SK-N-SH treated with all-trans-retinoic acid at 6 μM for 48 hours (cell line): ENCODE results near the gene MFNG.
A peak's percentile ranks its signal among the peaks of the same experiment; 100 is the strongest.

Experiments
- ATAC-seq: fragments of 200-7000 bp; cut with Tn5 transposase; 3 replicates; pipeline ENCODE4 v1.9.1; 2020; ENCODE audit warnings: mild to moderate bottlenecking, moderate library complexity
- ARNTL ChIP-seq: fragments of 450-650 bp; formaldehyde crosslinking; IDR thresholded peaks from 2 replicates; pipeline ENCODE4 v1.5.0; 2020; ENCODE audit warnings: low read depth, mild to moderate bottlenecking, moderate library complexity, borderline replicate concordance
- BACH2 ChIP-seq: fragments of 250-450 bp; sonication (Bioruptor Pico); IDR thresholded peaks from 2 replicates; pipeline ENCODE4 v1.9.0; 2021; ENCODE audit warnings: mild to moderate bottlenecking, borderline replicate concordance
- CREB5 ChIP-seq: fragments of 250-450 bp; sonication (Bioruptor Pico); IDR thresholded peaks from 2 replicates; pipeline ENCODE4 v1.5.1; 2020; ENCODE audit warnings: low read depth, mild to moderate bottlenecking, moderate library complexity
- CSDC2 ChIP-seq: fragments of 250-450 bp; sonication (Bioruptor Pico); IDR thresholded peaks from 2 replicates; pipeline ENCODE4 v1.5.0; 2020; ENCODE audit warnings: mild to moderate bottlenecking, moderate library complexity
- CSRNP3 ChIP-seq: fragments of 250-450 bp; sonication (Bioruptor Pico); IDR thresholded peaks from 2 replicates; pipeline ENCODE4 v1.5.1; 2021; ENCODE audit warnings: mild to moderate bottlenecking, moderate library complexity
- ESRRG ChIP-seq: fragments of 250-450 bp; sonication (Bioruptor Pico); IDR thresholded peaks from 2 replicates; pipeline ENCODE4 v1.6.1; 2021; ENCODE audit warnings: mild to moderate bottlenecking
- ISL1 ChIP-seq: fragments of 250-450 bp; sonication (Bioruptor Pico); IDR thresholded peaks from 2 replicates; pipeline ENCODE4 v2.1.2; 2022; ENCODE audit warnings: mild to moderate bottlenecking, moderate library complexity
- OSR1 ChIP-seq: fragments of 250-450 bp; sonication (Bioruptor Pico); IDR thresholded peaks from 2 replicates; pipeline ENCODE4 v1.8.0; 2022; ENCODE audit warnings: moderate library complexity, mild to moderate bottlenecking, inconsistent platforms
- RARB ChIP-seq: fragments of 250-450 bp; sonication (Bioruptor Pico); IDR thresholded peaks from 2 replicates; pipeline ENCODE4 v1.8.0; 2021; ENCODE audit warnings: mild to moderate bottlenecking, moderate library complexity
- SNAI2 ChIP-seq: fragments of 250-450 bp; sonication (Bioruptor Pico); IDR thresholded peaks from 2 replicates; pipeline ENCODE4 v1.5.0; 2020; ENCODE audit warnings: mild to moderate bottlenecking, moderate library complexity
- TCF4 ChIP-seq: fragments of 250-450 bp; sonication (Bioruptor Pico); IDR thresholded peaks from 2 replicates; pipeline ENCODE4 v1.8.0; 2021; ENCODE audit warnings: mild to moderate bottlenecking, moderate library complexity, borderline replicate concordance
- TOX ChIP-seq: fragments of 250-450 bp; sonication (Bioruptor Pico); IDR thresholded peaks from 2 replicates; pipeline ENCODE4 v1.8.0; 2021; ENCODE audit warnings: mild to moderate bottlenecking, moderate library complexity, borderline replicate concordance
- ZC3H10 ChIP-seq: fragments of 250-450 bp; sonication (Bioruptor Pico); IDR thresholded peaks from 2 replicates; pipeline ENCODE4 v1.5.1; 2021; ENCODE audit warnings: mild to moderate bottlenecking, moderate library complexity
- ZFP3 ChIP-seq: fragments of 250-450 bp; sonication (Bioruptor Pico); IDR thresholded peaks from 2 replicates; pipeline ENCODE4 v1.5.0; 2020; ENCODE audit warnings: mild to moderate bottlenecking, moderate library complexity
- ZFP30 ChIP-seq: fragments of 450-650 bp; formaldehyde crosslinking; IDR thresholded peaks from 2 replicates; pipeline ENCODE4 v1.5.0; 2022; ENCODE audit warnings: mild to moderate bottlenecking, moderate library complexity
- ZNF565 ChIP-seq: fragments of 450-650 bp; formaldehyde crosslinking; conservative IDR thresholded peaks from 2 replicates; pipeline ENCODE4 v1.5.0; 2020; ENCODE audit warnings: low read depth, mild to moderate bottlenecking, moderate library complexity
- ZNF70 ChIP-seq: fragments of 450-650 bp; formaldehyde crosslinking; IDR thresholded peaks from 2 replicates; pipeline ENCODE4 v1.5.0; 2020; ENCODE audit warnings: mild to moderate bottlenecking, moderate library complexity
- ZNF8 ChIP-seq: fragments of 450-650 bp; formaldehyde crosslinking; IDR thresholded peaks from 2 replicates; pipeline ENCODE4 v1.5.0; 2020; ENCODE audit warnings: mild to moderate bottlenecking, moderate library complexity
- TF ChIP-seq, protein P1 (sequence below): fragments of 250-450 bp; sonication (Bioruptor Pico); IDR thresholded peaks from 2 replicates; pipeline ENCODE4 v1.8.0; 2020; ENCODE audit warnings: mild to moderate bottlenecking, moderate library complexity, borderline replicate concordance
- TF ChIP-seq, protein P2 (sequence below): fragments of 250-450 bp; sonication (Bioruptor Pico); IDR thresholded peaks from 2 replicates; pipeline ENCODE4 v1.5.0; 2020; ENCODE audit warnings: mild to moderate bottlenecking, moderate library complexity
- TF ChIP-seq, protein P3 (sequence below): fragments of 250-450 bp; sonication (Bioruptor Pico); IDR thresholded peaks from 2 replicates; pipeline ENCODE4 v1.8.0; 2021; ENCODE audit warnings: low read depth, mild to moderate bottlenecking, moderate library complexity, borderline replicate concordance

The MFNG gene

DNA sequence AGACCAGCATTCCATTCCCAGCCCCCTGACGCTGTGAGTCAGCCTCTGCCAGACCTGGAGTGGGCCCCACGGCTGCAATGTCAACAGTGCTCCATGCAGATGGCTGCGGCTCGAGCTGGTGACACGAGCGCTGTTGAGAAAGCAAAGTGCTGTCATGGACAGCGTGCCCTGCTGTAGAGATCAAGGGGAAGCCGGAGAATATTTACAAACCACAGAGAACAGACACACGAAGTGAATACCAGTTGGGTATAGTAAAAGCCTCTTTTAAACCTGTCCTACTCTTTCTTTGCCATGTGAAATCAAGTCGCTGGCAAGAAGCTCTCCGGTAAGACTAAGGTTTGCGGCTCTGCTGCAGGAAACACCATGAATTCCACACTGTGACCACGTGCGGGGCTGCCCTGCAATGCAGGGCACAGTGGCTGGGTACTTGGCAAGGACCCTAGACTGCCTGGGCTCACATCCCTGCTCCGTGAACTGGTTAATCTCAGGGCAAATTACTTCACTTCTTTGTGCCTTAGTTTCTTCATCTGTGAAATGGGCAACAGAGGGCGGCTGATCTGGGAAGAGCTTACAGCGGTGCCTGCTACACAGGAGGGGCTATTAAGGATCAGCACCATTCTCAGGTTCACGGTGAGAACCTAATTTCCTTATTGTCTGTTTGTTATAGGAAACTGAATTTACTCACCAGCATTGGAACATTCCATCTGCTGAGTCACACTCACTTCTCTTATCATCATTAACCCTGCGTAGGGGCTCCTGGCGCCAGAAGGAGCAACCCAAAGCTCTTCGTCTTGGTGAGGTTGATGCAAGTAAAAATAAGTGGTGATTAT is 31.1 kb downstream of the MFNG start:
- peak; percentile 79 for ATAC-seq

DNA sequence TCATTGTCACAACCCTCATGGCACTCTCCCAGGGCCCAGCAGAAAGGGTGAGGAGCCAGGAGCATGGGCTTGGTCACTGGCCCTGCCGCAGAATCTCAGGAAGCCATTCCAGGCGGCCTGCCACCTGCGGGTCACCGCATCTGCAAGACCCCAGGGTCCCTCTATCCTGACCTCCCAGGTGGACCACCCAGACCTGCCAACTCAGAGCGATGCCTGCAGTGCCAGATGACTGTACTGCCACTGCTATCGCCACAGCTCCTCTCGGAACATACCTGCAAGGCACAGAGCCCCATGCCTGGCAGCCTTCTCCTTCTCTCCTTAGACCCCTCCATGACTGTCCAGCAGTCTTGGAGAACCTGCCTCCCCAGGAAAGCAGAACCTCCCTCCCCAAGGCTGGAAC is 32.5 kb downstream of the MFNG start:
- no peak for TF ChIP-seq CREB5 (CRISPR knock-in tag)
- TF ChIP-seq CSDC2 (CRISPR knock-in tag): no peak
- TF ChIP-seq ESRRG (CRISPR knock-in tag): no peak
- TF ChIP-seq TCF4 (CRISPR knock-in tag): no peak
- no peak for TF ChIP-seq OSR1
- no peak for TF ChIP-seq TOX (CRISPR knock-in tag)
- TF ChIP-seq SNAI2 (CRISPR knock-in tag): no peak
- TF ChIP-seq ARNTL (CRISPR knock-in tag): no peak
- no peak for TF ChIP-seq CSRNP3 (CRISPR knock-in tag)
- TF ChIP-seq ZNF565 (CRISPR knock-in tag): no peak
- TF ChIP-seq, protein P1, sequence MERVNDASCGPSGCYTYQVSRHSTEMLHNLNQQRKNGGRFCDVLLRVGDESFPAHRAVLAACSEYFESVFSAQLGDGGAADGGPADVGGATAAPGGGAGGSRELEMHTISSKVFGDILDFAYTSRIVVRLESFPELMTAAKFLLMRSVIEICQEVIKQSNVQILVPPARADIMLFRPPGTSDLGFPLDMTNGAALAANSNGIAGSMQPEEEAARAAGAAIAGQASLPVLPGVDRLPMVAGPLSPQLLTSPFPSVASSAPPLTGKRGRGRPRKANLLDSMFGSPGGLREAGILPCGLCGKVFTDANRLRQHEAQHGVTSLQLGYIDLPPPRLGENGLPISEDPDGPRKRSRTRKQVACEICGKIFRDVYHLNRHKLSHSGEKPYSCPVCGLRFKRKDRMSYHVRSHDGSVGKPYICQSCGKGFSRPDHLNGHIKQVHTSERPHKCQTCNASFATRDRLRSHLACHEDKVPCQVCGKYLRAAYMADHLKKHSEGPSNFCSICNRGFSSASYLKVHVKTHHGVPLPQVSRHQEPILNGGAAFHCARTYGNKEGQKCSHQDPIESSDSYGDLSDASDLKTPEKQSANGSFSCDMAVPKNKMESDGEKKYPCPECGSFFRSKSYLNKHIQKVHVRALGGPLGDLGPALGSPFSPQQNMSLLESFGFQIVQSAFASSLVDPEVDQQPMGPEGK (CRISPR knock-in tag): no peak
- no peak for TF ChIP-seq ZFP30 (CRISPR knock-in tag)
- TF ChIP-seq, protein P2, sequence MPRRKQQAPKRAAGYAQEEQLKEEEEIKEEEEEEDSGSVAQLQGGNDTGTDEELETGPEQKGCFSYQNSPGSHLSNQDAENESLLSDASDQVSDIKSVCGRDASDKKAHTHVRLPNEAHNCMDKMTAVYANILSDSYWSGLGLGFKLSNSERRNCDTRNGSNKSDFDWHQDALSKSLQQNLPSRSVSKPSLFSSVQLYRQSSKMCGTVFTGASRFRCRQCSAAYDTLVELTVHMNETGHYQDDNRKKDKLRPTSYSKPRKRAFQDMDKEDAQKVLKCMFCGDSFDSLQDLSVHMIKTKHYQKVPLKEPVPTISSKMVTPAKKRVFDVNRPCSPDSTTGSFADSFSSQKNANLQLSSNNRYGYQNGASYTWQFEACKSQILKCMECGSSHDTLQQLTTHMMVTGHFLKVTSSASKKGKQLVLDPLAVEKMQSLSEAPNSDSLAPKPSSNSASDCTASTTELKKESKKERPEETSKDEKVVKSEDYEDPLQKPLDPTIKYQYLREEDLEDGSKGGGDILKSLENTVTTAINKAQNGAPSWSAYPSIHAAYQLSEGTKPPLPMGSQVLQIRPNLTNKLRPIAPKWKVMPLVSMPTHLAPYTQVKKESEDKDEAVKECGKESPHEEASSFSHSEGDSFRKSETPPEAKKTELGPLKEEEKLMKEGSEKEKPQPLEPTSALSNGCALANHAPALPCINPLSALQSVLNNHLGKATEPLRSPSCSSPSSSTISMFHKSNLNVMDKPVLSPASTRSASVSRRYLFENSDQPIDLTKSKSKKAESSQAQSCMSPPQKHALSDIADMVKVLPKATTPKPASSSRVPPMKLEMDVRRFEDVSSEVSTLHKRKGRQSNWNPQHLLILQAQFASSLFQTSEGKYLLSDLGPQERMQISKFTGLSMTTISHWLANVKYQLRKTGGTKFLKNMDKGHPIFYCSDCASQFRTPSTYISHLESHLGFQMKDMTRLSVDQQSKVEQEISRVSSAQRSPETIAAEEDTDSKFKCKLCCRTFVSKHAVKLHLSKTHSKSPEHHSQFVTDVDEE (CRISPR knock-in tag): no peak
- TF ChIP-seq ZFP3 (CRISPR knock-in tag): no peak
- no peak for TF ChIP-seq ZNF70
- TF ChIP-seq RARB (CRISPR knock-in tag): no peak
- no peak for TF ChIP-seq ZC3H10
- TF ChIP-seq ISL1: no peak
- no peak for TF ChIP-seq BACH2
- TF ChIP-seq ZNF8 (CRISPR knock-in tag): no peak
- ATAC-seq: no peak

More for the DNA sequence above, 31.1 kb downstream of the MFNG start:
- no peak for TF ChIP-seq ZNF70
- TF ChIP-seq TCF4 (CRISPR knock-in tag): no peak
- peak; percentile 50; the same call in 1 of the 2 replicates for TF ChIP-seq ISL1
- TF ChIP-seq, protein P2 (CRISPR knock-in tag): no peak
- TF ChIP-seq ARNTL (CRISPR knock-in tag): no peak
- TF ChIP-seq ZNF8 (CRISPR knock-in tag): no peak
- TF ChIP-seq, protein P3, sequence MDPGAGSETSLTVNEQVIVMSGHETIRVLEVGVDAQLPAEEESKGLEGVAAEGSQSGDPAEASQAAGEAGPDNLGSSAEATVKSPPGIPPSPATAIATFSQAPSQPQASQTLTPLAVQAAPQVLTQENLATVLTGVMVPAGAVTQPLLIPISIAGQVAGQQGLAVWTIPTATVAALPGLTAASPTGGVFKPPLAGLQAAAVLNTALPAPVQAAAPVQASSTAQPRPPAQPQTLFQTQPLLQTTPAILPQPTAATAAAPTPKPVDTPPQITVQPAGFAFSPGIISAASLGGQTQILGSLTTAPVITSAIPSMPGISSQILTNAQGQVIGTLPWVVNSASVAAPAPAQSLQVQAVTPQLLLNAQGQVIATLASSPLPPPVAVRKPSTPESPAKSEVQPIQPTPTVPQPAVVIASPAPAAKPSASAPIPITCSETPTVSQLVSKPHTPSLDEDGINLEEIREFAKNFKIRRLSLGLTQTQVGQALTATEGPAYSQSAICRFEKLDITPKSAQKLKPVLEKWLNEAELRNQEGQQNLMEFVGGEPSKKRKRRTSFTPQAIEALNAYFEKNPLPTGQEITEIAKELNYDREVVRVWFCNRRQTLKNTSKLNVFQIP (CRISPR knock-in tag): no peak
- TF ChIP-seq, all 23 proteins: peak for 1
